ENCODE measurements around the gene SLC9A9.

DNA sequence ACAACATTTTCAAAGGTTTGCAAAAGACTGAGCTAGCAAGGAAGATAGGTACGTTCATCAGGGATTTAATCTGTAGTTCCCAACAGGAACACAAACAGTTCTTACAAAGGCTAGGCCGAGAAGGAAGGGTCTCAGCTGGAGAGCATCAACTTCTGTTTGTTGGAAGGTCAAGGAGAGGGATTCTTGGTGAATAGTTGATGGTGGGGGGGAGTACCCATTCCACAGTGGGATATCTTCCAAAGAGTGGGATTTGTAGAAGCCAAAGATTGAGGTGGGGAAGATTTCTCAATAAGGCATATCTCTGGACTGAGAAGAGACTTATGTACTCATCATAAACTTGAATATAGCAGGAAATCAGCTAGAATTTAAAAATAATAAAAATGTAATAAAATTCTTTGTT, 496.9 kb downstream of the SLC9A9 start:
- TF ChIP-seq, protein P1, sequence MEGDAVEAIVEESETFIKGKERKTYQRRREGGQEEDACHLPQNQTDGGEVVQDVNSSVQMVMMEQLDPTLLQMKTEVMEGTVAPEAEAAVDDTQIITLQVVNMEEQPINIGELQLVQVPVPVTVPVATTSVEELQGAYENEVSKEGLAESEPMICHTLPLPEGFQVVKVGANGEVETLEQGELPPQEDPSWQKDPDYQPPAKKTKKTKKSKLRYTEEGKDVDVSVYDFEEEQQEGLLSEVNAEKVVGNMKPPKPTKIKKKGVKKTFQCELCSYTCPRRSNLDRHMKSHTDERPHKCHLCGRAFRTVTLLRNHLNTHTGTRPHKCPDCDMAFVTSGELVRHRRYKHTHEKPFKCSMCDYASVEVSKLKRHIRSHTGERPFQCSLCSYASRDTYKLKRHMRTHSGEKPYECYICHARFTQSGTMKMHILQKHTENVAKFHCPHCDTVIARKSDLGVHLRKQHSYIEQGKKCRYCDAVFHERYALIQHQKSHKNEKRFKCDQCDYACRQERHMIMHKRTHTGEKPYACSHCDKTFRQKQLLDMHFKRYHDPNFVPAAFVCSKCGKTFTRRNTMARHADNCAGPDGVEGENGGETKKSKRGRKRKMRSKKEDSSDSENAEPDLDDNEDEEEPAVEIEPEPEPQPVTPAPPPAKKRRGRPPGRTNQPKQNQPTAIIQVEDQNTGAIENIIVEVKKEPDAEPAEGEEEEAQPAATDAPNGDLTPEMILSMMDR (IDR thresholded peaks at IDR 0.05; ENCODE audit: poor library complexity), result no peak
- TF ChIP-seq EZH2phosphoT487 (IDR thresholded peaks at IDR 0.05; ENCODE audit: low read depth, severe bottlenecking, unreplicated experiment), result no peak
